DND-41 (cell line): ENCODE measurements around the gene ZNF548.
A peak's percentile ranks its signal among the peaks of the same experiment; 100 is the strongest.
"Not testable (repeated sequence)": the region's sequence is repeated elsewhere in the genome, so short reads cannot be mapped to it uniquely, and the experiment has no call there.

Experiments used
- ATAC-seq: fragments of 200-7000 bp; cut with Tn5 transposase; 3 replicates; pipeline ENCODE4 v1.9.1; 2021; ENCODE audit warnings: low read depth; ENCODE audit not compliant: insufficient read depth
- DNase-seq: peaks from one replicate; pipeline ENCODE4 v3.0.0-alpha.2; 2020
- H2AFZ ChIP-seq: 2 replicates; pipeline ENCODE4 v1.6.0; 2012; ENCODE audit warnings: low read depth, low read length
- H3K27ac ChIP-seq: 2 replicates; pipeline ENCODE4 v1.5.1; 2012; ENCODE audit warnings: low read length, inconsistent platforms
- H3K27me3 ChIP-seq: fragments of 200-600 bp; sonication (generic); 2 replicates; pipeline ENCODE4 v1.6.0; 2012; ENCODE audit warnings: low read length, mild to moderate bottlenecking, inconsistent platforms; ENCODE audit not compliant: insufficient read depth, poor library complexity
- H3K36me3 ChIP-seq: 2 replicates; pipeline ENCODE4 v1.5.1; 2012; ENCODE audit warnings: low read length, inconsistent platforms; ENCODE audit not compliant: insufficient read depth
- H3K4me1 ChIP-seq: 2 replicates; pipeline ENCODE4 v1.5.1; 2012; ENCODE audit warnings: mild to moderate bottlenecking, low read length; ENCODE audit not compliant: insufficient read depth
- H3K4me2 ChIP-seq: 2 replicates; pipeline ENCODE4 v1.6.0; 2012; ENCODE audit warnings: mild to moderate bottlenecking, moderate library complexity, low read length, inconsistent platforms; ENCODE audit not compliant: insufficient read depth
- H3K4me3 ChIP-seq, 2 experiments: fragments of 200-600 bp in 1 of 2; shearing (Covaris generic) in 1 of 2; 2 replicates each; pipeline ENCODE4 v1.5.1; 2012 to 2016; ENCODE audit warnings: inconsistent platforms in 2 of 2, low read length in 2 of 2, mild to moderate bottlenecking in 2 of 2, low read depth in 1 of 2, moderate library complexity in 1 of 2
- H3K79me2 ChIP-seq: 2 replicates; pipeline ENCODE4 v1.6.0; 2012; ENCODE audit warnings: low read length, inconsistent platforms; ENCODE audit not compliant: insufficient read depth
- H3K9ac ChIP-seq: 2 replicates; pipeline ENCODE4 v1.6.0; 2012; ENCODE audit warnings: low read depth, mild to moderate bottlenecking, inconsistent platforms, low read length, moderate library complexity
- H3K9me3 ChIP-seq: 2 replicates; pipeline ENCODE4 v1.5.1; 2012; ENCODE audit warnings: low read length, moderate library complexity, mild to moderate bottlenecking, inconsistent platforms; ENCODE audit not compliant: insufficient read depth, severe bottlenecking
- H4K20me1 ChIP-seq: 2 replicates; pipeline ENCODE4 v1.6.0; 2012; ENCODE audit warnings: low read length; ENCODE audit not compliant: insufficient read depth
- EZH2 ChIP-seq: IDR thresholded peaks from 3 replicates; pipeline ENCODE4 v1.6.1; 2012; ENCODE audit warnings: borderline replicate concordance, low read depth, mild to moderate bottlenecking, moderate library complexity, low read length, inconsistent platforms; ENCODE audit not compliant: severe bottlenecking
- TF ChIP-seq, protein P1 (sequence below): IDR thresholded peaks from 2 replicates; pipeline ENCODE4 v1.5.1; 2012; ENCODE audit warnings: borderline replicate concordance, low read length, moderate library complexity, mild to moderate bottlenecking; ENCODE audit not compliant: poor library complexity, severe bottlenecking; ENCODE audit errors: extremely low read depth

ZNF548 gene

DNA sequence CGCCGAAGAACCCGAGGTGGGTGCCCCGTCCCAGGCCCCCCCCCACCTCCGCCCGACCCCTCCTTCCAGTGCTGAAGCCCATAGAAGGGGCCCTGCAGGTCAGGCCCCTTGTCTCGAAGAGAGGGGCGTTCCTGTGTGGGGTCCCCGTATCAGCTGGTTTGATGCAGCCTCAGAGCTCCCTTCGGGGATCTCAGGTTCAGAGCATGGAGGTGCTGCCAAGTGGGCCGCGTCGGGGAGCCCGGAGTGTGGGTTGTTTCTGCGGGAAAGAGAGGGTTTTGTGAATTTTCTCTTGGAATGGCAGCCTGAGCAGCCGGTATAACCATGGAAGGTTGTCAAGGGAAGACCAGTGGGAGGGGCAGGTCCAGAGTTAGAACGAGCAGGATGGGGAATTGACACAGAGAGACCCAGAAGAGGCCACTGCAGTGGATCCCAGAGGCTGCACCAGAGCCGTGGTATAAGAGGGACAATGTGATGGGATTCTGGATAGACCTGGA is 25.9 kb upstream of the ZNF548 start:
- H3K4me1 ChIP-seq: peaks cover 19% of the 10 kb centered on the region
- H3K4me3 ChIP-seq: peak overlapping the region; percentile 60 to 74; a peak in 3 of 4 replicates
- H3K27ac ChIP-seq: peak overlapping the region; percentile 61
- peak overlapping the region; percentile 57 for H3K9ac ChIP-seq
- no peaks in the 10 kb centered on the region for H3K27me3 ChIP-seq
- peaks cover 26% of the 10 kb centered on the region for H3K79me2 ChIP-seq
- H4K20me1 ChIP-seq: no peaks in the 10 kb centered on the region
- H3K36me3 ChIP-seq: peaks cover 10% of the 10 kb centered on the region
- peak overlapping the region; percentile 82 for H3K4me2 ChIP-seq
- ATAC-seq (no peak; the same call in 1 of the 3 replicates), DNase-seq (no peak)
- peak overlapping the region; percentile 65 for H2AFZ ChIP-seq
- H3K9me3 ChIP-seq: no peaks in the 10 kb centered on the region
- TF ChIP-seq, protein P1, sequence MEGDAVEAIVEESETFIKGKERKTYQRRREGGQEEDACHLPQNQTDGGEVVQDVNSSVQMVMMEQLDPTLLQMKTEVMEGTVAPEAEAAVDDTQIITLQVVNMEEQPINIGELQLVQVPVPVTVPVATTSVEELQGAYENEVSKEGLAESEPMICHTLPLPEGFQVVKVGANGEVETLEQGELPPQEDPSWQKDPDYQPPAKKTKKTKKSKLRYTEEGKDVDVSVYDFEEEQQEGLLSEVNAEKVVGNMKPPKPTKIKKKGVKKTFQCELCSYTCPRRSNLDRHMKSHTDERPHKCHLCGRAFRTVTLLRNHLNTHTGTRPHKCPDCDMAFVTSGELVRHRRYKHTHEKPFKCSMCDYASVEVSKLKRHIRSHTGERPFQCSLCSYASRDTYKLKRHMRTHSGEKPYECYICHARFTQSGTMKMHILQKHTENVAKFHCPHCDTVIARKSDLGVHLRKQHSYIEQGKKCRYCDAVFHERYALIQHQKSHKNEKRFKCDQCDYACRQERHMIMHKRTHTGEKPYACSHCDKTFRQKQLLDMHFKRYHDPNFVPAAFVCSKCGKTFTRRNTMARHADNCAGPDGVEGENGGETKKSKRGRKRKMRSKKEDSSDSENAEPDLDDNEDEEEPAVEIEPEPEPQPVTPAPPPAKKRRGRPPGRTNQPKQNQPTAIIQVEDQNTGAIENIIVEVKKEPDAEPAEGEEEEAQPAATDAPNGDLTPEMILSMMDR: no peak
- TF ChIP-seq EZH2: no peak

DNA sequence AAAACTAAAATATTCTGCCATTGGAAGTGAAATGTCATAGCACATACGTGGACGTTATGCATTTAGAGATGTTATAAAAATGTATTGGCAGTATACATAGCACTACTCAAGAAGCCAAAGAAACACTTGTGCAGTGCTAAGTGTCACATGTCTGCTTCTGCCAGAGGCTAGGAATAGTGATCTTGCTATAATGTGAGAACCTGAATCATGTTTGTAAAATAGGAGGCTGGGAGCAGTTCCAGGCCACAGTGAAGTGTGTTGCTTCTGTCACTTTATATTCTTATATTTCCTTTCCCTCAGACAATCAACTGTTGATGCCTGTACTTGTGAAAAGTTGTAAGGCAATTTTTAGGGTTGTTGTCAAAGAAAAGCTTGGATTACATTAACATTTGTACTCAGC is 22.9 kb upstream of the ZNF548 start:
- TF ChIP-seq, protein P1: no peak
- TF ChIP-seq EZH2: no peak
- Histone ChIP-seq H3K36me3 (peaks cover 12% of the 10 kb centered on the region), H3K79me2 (peaks cover 26% of the 10 kb centered on the region), H3K4me2 (no peak overlapping the region), H3K4me3 (no peak overlapping the region), H4K20me1 (no peaks in the 10 kb centered on the region), H3K27me3 (no peaks in the 10 kb centered on the region), H3K9ac (no peak overlapping the region), H3K27ac (no peak overlapping the region), H3K9me3 (no peaks in the 10 kb centered on the region), H2AFZ (no peak overlapping the region), H3K4me1 (peaks cover 19% of the 10 kb centered on the region)
- DNase-seq (no peak), ATAC-seq (no peak)

DNA sequence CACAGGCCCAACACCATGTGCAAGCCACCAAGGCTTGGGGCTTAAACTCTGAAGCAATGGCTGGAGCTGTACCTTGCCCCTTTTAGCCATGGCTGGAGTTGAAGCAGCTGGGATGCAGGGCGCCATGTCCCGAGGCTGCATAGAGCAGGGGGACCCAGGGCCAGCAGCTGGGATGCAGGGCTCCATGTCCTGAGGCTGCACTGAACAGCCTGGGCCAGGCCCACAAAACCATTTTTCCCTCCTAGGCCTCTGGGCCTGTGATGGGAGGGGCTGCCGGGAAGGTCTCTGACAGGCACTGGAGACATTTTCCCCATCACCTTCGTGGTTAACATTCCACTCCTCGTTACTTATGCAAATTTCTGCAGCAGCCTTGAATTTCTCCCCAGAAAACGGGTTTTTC is 15.5 kb upstream of the ZNF548 start:
- H3K36me3 ChIP-seq: peaks cover 55% of the 10 kb centered on the region
- H3K4me2 ChIP-seq: no peak overlapping the region
- H2AFZ ChIP-seq: no peak overlapping the region
- DNase-seq (no peak), ATAC-seq (no peak)
- H3K9ac ChIP-seq: no peak overlapping the region
- peaks cover 4% of the 10 kb centered on the region for H3K9me3 ChIP-seq
- H3K27ac ChIP-seq: no peak overlapping the region
- TF ChIP-seq, protein P1: no peak
- no peak for TF ChIP-seq EZH2
- H3K79me2 ChIP-seq: no peaks in the 10 kb centered on the region
- H4K20me1 ChIP-seq: no peaks in the 10 kb centered on the region
- H3K4me3 ChIP-seq: no peak overlapping the region
- no peaks in the 10 kb centered on the region for H3K4me1 ChIP-seq
- H3K27me3 ChIP-seq: no peaks in the 10 kb centered on the region

DNA sequence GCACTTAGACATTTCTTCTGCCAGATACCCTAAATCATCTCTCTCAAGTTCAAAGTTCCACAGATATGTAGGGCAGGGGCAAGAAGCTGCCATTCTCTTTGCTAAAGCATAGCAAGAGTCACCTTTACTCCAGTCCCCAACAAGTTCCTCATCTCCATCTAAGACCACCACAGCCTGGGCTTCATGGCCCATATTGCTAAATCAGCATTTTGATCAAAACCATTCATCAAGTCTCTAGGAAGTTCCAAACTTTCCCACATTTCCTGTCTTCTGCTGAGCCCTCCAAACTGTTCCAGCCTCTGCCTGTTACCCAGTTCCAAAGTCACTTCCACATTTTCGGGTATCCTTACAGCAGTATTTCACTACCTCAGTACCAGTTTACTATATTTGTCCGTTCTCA is 15.0 kb upstream of the ZNF548 start:
- not testable (repeated sequence) for H3K79me2 ChIP-seq, H3K4me3 ChIP-seq, ATAC-seq, H3K4me1 ChIP-seq, H3K27me3 ChIP-seq, H3K9me3 ChIP-seq, H3K27ac ChIP-seq, H3K9ac ChIP-seq, DNase-seq, H3K4me2 ChIP-seq, H2AFZ ChIP-seq, H4K20me1 ChIP-seq
- H3K36me3 ChIP-seq: peaks cover 55% of the 10 kb centered on the region
